GM12891 (cell line): Measurements from ENCODE around the gene AP3B1.

ENCODE experiments used
- DNase-seq: peaks from one replicate; pipeline ENCODE4 v3.0.0; 2011; ENCODE audit warnings: low spot score; ENCODE audit not compliant: insufficient read length
- FAIRE-seq: peaks from 2 replicates; lab custom pipeline; 2011; peaks lifted over from hg19 to GRCh38; lab: Jason Lieb, UNC
- PAX5 ChIP-seq: IDR thresholded peaks from 2 replicates; pipeline ENCODE4 v1.6.1; 2011; ENCODE audit warnings: low read length, moderate library complexity, mild to moderate bottlenecking; ENCODE audit not compliant: insufficient read depth, severe bottlenecking
- POLR2A ChIP-seq: IDR thresholded peaks from 2 replicates; pipeline ENCODE4 v1.6.1; 2011; ENCODE audit warnings: low read depth, low read length, control low read depth
- POLR2AphosphoS5 ChIP-seq: IDR thresholded peaks from 2 replicates; pipeline ENCODE4 v1.6.1; 2011; ENCODE audit warnings: low read depth, low read length, control low read depth
- POU2F2 ChIP-seq: IDR thresholded peaks from 2 replicates; pipeline ENCODE4 v1.6.1; 2011; ENCODE audit warnings: low read depth, mild to moderate bottlenecking, control low read depth, low read length, moderate library complexity
- SPI1 ChIP-seq: IDR thresholded peaks from 2 replicates; pipeline ENCODE4 v1.6.1; 2011; ENCODE audit warnings: low read depth, low read length, control low read depth
- TAF1 ChIP-seq: IDR thresholded peaks from 2 replicates; pipeline ENCODE4 v1.6.1; 2011; ENCODE audit warnings: low read depth, low read length, control low read depth

The AP3B1 gene

DNA sequence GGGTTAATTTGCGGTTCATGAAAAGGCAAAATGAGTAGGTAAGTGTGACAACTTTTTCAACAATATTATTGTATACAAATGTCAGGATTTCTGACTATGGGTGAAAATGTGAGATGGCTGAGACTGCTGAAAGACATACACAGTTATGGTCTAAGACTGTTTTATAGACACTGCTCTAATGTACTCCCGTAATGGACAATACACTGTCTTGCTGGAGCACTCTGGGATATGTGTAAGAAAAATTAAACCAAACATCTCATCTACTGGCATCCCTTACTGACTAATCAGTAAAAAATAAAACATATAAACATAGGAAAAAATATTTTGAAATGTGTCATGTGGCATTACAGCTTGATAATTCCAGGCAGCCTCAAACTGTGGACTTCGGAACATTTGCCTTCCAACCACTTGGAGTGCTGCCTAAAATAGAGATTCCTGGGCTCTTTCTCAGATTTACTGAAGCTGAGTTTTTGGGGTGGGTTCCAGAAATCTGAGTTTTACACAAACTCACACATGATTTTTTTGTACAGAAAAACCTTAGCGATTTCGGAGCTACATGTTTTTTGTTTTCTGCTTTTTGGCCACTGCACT lies 284.5 kb downstream of the AP3B1 start:
- TF ChIP-seq POU2F2 (no peak), POLR2A (no peak), POLR2AphosphoS5 (no peak), PAX5 (no peak), TAF1 (no peak), SPI1 (no peak)
- no peak for DNase-seq
- no peak for FAIRE-seq

DNA sequence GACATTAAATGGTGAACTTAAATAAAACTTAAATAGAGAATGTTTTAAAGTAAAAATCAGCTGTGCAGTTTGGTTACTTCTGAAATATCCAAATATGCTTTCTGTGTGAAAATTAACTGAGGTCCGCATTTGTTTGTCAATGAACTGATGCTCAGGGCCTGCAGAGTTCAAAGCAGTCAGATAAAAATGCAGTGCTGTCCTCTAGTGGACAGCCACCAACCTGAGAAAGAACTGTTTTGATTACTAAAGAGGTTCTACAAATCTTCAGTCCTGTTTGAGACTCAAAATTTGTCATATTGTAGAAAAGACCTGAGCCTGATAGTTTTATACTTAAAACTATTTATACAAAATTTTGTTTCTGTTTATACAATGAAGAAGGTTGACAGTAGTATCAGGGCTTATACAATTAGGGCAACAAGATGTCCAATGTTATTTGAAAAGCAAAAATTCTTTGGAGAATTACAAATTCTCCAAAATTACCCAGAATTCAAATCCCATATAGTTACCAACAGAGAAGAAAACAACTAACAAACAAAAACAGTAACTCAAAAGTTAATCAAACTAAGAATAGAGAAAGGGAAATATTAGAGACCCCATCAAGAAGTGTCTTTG lies 286.0 kb downstream of the AP3B1 start:
- DNase-seq (no peak), FAIRE-seq (peak; percentile 43)
- TF ChIP-seq POLR2A (no peak), PAX5 (no peak), SPI1 (no peak), POU2F2 (no peak), TAF1 (no peak), POLR2AphosphoS5 (no peak)

DNA sequence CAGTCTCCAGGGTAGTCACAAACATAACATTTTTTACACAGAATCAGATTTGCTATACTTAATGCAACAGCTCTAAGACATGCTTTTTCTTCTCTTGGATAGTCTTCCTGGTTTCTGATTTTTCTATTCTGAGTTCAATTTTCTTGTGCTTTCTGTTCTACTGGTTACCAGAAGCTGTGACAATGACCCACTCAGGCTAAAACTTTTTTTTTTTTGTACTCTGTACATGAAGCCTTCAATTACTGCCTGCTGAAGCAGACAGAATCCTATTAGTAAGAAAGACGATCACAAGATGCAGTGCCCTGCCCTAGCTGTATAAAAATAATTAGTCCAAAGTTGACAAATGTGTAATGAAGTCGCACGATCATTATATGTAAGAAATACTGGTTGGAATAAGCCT lies 287.3 kb downstream of the AP3B1 start:
- FAIRE-seq, result no peak
- DNase-seq, result no peak
- TF ChIP-seq SPI1 (no peak), POU2F2 (no peak), POLR2A (no peak), TAF1 (no peak), PAX5 (no peak), POLR2AphosphoS5 (no peak)

DNA sequence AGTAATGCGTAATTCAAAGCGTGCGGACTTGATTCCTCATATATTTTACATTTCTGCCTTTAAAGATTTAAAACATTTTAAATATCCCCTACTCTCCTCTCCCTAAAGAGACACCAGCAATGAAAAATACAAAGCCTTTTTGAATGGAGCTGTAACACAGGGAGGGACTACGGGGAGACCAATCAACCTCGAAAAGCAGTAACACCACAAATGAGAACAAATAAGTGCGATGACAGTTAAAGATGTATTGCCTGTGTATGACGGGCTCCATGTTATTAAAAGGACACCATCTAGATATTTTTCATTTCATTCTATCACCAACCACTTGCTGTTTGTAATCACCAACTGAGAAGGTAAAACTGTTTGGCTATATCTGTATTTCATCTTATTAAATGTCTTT lies 288.0 kb downstream of the AP3B1 start:
- DNase-seq (no peak), FAIRE-seq (no peak)
- TF ChIP-seq POLR2A (no peak), PAX5 (no peak), TAF1 (no peak), POU2F2 (no peak), SPI1 (no peak), POLR2AphosphoS5 (no peak)

DNA sequence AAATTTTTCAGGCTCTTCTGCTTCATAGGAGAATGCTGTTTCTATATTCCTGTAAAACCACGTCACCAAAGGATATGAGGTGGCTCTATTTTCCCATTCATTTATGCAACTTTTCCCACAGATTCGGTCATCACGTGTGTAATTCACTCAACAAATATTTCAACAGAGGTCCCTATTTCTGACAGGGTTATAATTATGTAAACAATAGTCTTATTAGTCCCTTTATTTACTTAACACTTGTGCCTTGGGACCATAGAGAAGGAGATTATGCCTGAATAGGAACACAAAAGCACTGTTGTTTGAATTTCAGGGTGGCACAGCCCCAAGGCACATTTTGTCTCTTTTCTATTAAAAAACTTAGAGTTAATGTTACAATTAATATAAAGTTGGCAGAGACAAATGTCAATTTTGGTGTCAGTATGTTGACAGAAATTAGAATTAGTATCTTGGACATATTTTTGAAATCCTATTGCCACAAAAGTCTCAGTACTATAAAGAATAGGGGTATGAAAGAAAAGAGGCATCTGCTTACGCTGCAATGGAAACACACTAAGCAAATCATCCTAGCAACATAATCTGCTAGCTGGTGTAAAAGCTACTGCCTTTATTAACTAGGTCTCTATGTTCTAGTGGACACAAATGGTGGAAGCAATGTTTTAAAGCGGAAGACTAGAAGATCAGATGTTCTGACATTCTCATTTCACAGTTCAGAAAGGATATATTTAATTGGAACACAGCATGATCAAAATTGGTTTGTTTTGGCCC lies 289.3 kb downstream of the AP3B1 start:
- DNase-seq, result no peak
- FAIRE-seq, result peak; percentile 31
- TF ChIP-seq POLR2A, result no peak
- no peak for TF ChIP-seq TAF1
- TF ChIP-seq SPI1, result no peak
- no peak for TF ChIP-seq PAX5
- no peak for TF ChIP-seq POU2F2
- no peak for TF ChIP-seq POLR2AphosphoS5

DNA sequence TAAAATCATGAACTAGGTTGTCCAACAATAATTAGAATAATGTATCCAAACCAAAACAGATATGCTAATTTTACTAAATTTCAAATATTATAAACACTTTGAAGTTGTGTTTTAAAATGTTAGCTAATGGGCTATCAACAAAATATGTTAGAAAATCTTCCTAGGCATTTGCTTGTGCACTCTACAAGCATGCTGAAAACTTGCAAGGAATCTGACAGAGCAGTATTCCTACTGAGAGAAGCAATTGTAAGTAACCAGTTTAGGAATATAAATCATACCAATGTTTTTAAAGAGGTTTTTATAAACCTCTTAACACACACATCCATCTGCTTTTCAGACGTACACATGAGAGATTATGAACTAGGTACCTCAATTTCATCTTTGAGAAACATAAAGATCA lies 289.9 kb downstream of the AP3B1 start:
- DNase-seq, result no peak
- TF ChIP-seq SPI1, result no peak
- TF ChIP-seq POLR2A, result no peak
- FAIRE-seq, result no peak

DNA sequence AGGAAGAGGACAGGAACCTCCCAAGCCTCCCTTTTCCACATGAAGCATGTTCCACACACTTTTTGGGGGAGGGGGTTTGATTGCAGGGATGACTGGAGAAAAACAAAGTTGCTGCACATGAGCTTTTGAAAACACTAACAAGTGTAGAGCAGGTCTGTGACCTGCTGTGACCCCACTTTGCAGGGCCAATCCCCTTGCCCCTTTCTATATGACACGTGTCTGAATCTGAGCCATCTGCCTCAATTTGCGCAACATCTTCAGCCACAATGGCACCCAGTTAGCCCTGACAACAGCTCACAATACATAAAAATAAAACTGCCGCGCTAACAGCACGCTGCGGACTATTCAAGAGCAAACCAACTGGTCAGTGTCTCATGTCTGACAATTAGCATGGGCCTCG lies 290.6 kb downstream of the AP3B1 start:
- FAIRE-seq, result peak; percentile 59
- no peak for DNase-seq
- TF ChIP-seq POLR2A, result no peak
- no peak for TF ChIP-seq SPI1
- TF ChIP-seq POU2F2, result no peak
- no peak for TF ChIP-seq PAX5
- TF ChIP-seq TAF1, result no peak
- no peak for TF ChIP-seq POLR2AphosphoS5

DNA sequence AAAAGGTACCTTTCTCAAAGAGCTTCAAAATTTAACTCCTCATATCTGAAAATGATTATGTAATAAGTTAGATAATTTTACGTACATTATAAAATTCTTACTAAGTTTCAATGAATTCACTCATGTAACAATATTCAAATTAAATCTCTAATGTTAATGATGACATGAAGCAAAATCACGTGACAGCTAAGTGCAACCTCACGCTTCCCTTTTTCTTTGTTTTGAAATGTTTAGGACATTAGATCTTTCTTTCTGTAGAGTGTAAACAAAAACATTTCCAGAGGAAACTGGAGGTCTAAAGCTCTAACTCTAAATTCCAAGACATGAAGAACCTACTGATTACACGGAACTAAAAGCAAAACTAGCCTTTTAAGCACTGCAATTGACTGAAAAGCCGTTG lies 291.0 kb downstream of the AP3B1 start:
- FAIRE-seq (no peak), DNase-seq (no peak)
- no peak for TF ChIP-seq PAX5
- TF ChIP-seq SPI1, result peak; percentile 54; the same call in 1 of the 2 replicates

DNA sequence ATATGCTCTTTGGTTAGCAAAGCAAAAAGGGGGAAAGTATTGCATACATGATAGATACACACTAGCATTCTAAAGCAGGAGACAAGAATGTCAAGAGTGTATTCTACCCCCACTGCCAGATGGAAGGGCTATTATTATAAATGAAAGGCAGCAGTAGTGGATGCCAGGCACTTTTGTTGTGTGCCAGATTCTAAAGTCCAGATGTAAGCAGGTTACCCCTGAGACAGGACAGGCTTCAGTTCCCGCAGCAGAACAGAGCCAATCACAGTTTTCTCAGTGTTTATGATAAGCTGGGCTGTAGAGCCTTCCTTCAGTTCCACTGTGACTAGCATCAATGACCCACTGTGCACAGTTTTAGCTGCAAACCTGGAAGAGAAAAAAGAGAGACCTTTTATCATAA lies 291.8 kb downstream of the AP3B1 start:
- FAIRE-seq, result peak; percentile 78
- TF ChIP-seq PAX5 (no peak), POU2F2 (no peak), TAF1 (no peak), SPI1 (no peak), POLR2A (no peak), POLR2AphosphoS5 (no peak)
- no peak for DNase-seq

DNA sequence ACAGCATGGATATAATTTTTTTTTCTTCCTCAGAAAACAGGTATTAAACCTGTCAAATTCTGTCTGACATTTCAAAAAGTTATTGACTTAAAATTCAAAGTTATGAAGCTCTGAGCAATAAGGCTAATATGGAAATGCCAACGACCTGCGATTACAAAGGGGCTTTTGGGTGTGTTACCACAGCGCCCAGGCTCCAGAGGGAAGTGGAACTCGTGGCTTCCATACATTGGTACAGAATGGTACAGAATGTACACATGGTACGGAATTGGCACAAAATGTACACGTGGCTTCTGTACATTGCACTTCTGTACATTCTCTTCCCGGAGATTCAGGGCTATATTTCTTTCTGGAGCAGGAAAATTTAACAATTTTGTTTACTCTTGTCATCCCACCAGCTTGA lies 293.3 kb downstream of the AP3B1 start:
- DNase-seq (no peak), FAIRE-seq (no peak)
- TF ChIP-seq PAX5, result no peak
- no peak for TF ChIP-seq POU2F2
- TF ChIP-seq SPI1, result peak; percentile 53
- TF ChIP-seq TAF1, result no peak
